Stomach (tissue), 9 donors: ENCODE measurements around the gene AK9. TPM values are rescaled to one million over a fixed set of nuclear protein-coding genes. Genes with fewer than 3 reads are reported as not detected.

Source experiments
- DNase-seq, 2 donors: peaks; one replicate each; pipeline versions ENCODE4 v3.0.0 to v3.0.0-alpha.2; 2013 to 2019
- H3K27ac ChIP-seq, 5 donors: fragments of 200-600 bp in 4 of 5; sonication (generic) in 4 of 5; one replicate each; pipeline ENCODE4 v1.5.1; 2013 to 2019; ENCODE audit warnings: mild to moderate bottlenecking in 1 of 5, moderate library complexity in 1 of 5
- H3K27me3 ChIP-seq, 3 donors: fragments of 200-600 bp; sonication (generic); one replicate each; pipeline ENCODE4 v1.5.1; 2017 to 2019; ENCODE audit warnings: mixed run types in 1 of 3
- H3K36me3 ChIP-seq, 4 donors: fragments of 200-600 bp; sonication (generic); 1 replicate in 3 of 4; 2 replicates in 1 of 4; pipeline ENCODE4 v1.5.1; 2016 to 2019
- H3K4me1 ChIP-seq, 4 donors: fragments of 200-600 bp; sonication (generic); one replicate each; pipeline ENCODE4 v1.5.1; 2016 to 2019
- H3K4me3 ChIP-seq, 4 donors: fragments of 200-600 bp; sonication (generic) in 3 of 4; one replicate each; pipeline ENCODE4 v1.5.1; 2016 to 2019; ENCODE audit warnings: mild to moderate bottlenecking in 1 of 4
- H3K9me3 ChIP-seq, 4 donors: fragments of 200-600 bp; sonication (generic); one replicate each; pipeline ENCODE4 v1.5.1; 2016 to 2019
- CTCF ChIP-seq, 7 experiments: fragments of 450-650 bp in 4 of 7; fragments of 200-600 bp in 3 of 7; sonication (generic) in 3 of 7; IDR thresholded peaks; one replicate each; pipeline ENCODE4 v1.5.1; 2016 to 2019; ENCODE audit warnings: antibody characterized with exemption in 7 of 7, control low read depth in 2 of 7, mild to moderate bottlenecking in 1 of 7
- EP300 ChIP-seq: sonication (generic); formaldehyde crosslinking; IDR thresholded peaks from one replicate; pipeline ENCODE4 v1.6.1; 2017; ENCODE audit warnings: antibody characterized with exemption
- POLR2A ChIP-seq, 4 donors: fragments of 450-650 bp; IDR thresholded peaks; one replicate each; pipeline ENCODE4 v1.6.1; 2016; ENCODE audit warnings: antibody characterized with exemption in 4 of 4, control low read depth in 2 of 4, mild to moderate bottlenecking in 1 of 4, moderate library complexity in 1 of 4
- POLR2AphosphoS5 ChIP-seq, 3 donors: sonication (generic); formaldehyde crosslinking; IDR thresholded peaks; one replicate each; pipeline ENCODE4 v1.6.1; 2016; ENCODE audit warnings: antibody characterized with exemption in 3 of 3
- WGBS, 5 donors: extraction: QIAGEN DNeasy Blood & Tissue Kit in 3 of 5; methylation state at CpG; one replicate each; pipeline versions ENCODE4 v1.1.5 to v1.1.7; 2013 to 2018; 5-methylcytosine and 5-hydroxymethylcytosine counted together
- intact Hi-C: fragments of 100-400 bp; cut with DNase I; formaldehyde crosslinking; loops from one replicate; pipeline ENCODE4 v1.15.1; 2023; ENCODE audit warnings: low total_unique reads
- polyA plus RNA-seq, 3 donors: library from polyadenylated mRNA; stranded (reverse); fragments of 200-250 nt; gene quantifications; one replicate each; pipeline ENCODE4 v1.2.3, GENCODE V29; 2013
- total RNA-seq, 5 donors: library from RNA; depleted of rRNA; stranded (reverse); fragments of >200 nt; gene quantifications; one replicate each; pipeline versions ENCODE4 v1.1.0 to v1.2.3, GENCODE V29; 2014 to 2016
- donor health status: healthy with polysubstance abuse.
- donor health status: Bipolar disorder and iron deficiency.
- donor health status: healthy.

Gene AK9
- total and polyA plus RNA-seq, 8 donors = 3.8 to 20.3 (median 9.1) TPM

GRCh38 chr6:109482905-109483734 is 207.9 kb downstream of the AK9 start, which contains the start of gene ZBTB24:
Gene ZBTB24 (minus strand): TSS chr6:109483219. CDS start chr6:109482026, 1,193 bp downstream.
- Histone ChIP-seq H3K27ac (peak within 1 kb of the TSS; percentile 81 to 92 (median 87)), H3K36me3 (peaks cover 8 to 14% (median 11%) of the 10 kb centered on the region in 4 donors), H3K4me1 (peaks cover 37 to 56% (median 46%) of the 10 kb centered on the region in 4 donors), H3K27me3 (no peaks in the 10 kb centered on the region), H3K9me3 (no peaks in the 10 kb centered on the region), H3K4me3 (peak within 1 kb of the TSS; percentile 93 to 99 (median 96))
- DNase-seq = peak; percentile 93 to 97
- 0 to 2% (median 1%) methylated on average over 8 to 90 of the region's 97 CpGs for WGBS, 5 donors
- TF ChIP-seq POLR2AphosphoS5 (IDR thresholded peaks at IDR 0.05) (peak; percentile 76 to 94 (median 91)), POLR2A (IDR thresholded peaks at IDR 0.05) (no peak)
- intact Hi-C loops = no loop called here

DNA sequence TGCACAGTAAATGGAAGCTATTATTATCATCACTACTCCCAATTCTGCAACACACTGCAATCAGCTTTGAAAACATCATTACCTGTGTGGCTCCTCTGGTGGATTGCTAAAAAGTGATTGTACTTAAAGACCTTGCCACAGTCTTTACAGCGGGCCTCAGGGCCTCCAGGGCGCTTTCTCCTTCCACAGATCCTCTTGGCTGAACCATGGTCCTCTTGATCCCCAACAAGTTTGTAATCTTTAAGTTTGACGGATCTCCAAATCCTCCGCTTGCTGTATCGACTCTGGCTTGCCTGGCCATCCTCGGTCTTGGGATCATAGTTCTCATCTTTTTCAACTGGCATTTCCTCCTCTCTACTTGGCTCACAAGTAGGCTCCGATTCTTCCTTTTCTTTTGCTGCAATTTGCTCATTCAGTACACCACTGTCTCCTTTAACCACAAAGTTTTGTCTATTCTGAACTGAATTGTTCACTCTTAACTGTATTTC is 210.0 kb downstream of the AK9 start:
- TF ChIP-seq POLR2A (IDR thresholded peaks at IDR 0.05) = no peak
- TF ChIP-seq CTCF (IDR thresholded peaks at IDR 0.05) = no peak
- no peak for TF ChIP-seq POLR2AphosphoS5 (IDR thresholded peaks at IDR 0.05)
- TF ChIP-seq EP300 = no peak
- 91 to 96% (median 93%) methylated on average over 7 of the region's 7 CpGs for WGBS, 5 donors
- intact Hi-C loops = no loop called here
- H3K4me1 ChIP-seq = peaks cover 42 to 75% (median 59%) of the 10 kb centered on the region in 4 donors
- DNase-seq = no peak
- peak overlapping the region in 2 of 4 donors; percentile 93 to 99 for H3K4me3 ChIP-seq
- H3K36me3 ChIP-seq = peaks cover 13 to 31% (median 24%) of the 10 kb centered on the region in 4 donors
- H3K27me3 ChIP-seq = no peaks in the 10 kb centered on the region
- H3K27ac ChIP-seq = no peak overlapping the region
- no peaks in the 10 kb centered on the region for H3K9me3 ChIP-seq

DNA sequence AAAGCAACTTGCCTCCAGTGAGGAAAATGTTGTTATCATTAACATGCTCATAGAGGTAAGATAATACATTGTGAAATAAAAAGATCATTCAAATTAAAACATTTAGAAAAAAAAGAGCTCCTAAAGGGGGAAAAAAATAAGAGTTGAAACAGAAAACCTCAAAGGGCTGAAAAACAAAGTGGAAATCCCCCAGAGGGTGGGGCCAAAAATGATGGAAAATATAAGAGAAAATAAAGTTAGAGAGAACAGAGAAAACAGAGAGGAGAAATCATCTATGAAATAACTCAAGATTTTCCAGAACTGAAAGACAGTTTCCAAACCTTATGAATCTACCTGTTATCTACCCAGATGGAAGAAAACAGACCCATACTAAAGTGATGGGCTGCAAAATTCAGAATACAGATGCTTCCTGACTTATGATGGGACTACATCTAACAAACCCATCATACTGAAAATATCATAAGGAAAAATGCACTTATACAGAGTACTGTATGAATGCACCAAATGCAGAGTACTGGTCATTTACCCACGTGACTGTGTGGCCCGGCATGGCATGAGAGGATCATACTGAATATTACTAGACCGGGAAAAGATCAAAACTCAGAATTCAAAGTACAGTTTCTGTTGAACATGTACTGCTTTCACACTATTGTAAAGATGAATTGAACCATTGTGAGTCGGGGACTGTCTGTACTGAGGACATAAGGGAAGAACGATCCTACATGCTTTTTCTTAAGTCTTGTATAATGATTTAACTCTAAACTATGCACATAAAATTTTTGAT is 212.0 kb downstream of the AK9 start:
- WGBS, 5 donors = 72 to 84% (median 77%) methylated on average over 5 of the region's 5 CpGs

DNA sequence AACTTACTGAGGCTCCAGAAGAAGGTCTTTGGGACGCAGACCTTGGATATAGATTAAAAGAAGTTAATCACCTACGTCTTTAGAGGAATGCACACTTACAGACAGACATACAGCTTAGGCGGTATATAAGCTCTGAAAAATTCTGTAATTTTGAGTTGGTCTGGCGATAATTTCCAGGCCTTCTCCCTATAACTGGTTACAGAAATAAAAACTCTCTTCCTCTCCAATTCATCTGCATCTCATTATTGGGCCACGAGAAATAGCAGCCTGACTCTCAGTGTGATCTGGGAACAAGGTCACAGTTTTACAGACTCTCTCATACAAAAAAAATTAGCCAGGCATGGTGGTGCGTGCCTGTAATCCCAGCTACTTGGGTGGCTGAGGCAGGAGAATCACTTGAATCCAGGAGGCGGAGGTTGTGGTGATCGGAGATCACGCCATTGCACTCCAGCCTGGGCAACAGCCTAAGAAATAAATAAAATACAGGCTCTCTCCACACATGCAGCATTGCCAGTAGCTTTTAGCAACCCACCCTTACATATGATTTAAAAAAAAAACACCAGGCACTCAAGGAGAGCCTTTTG is 212.7 kb downstream of the AK9 start:
- Histone ChIP-seq H3K4me3 (peak overlapping the region in 2 of 4 donors; percentile 1 to 2), H3K9me3 (no peaks in the 10 kb centered on the region), H3K27me3 (no peaks in the 10 kb centered on the region), H3K27ac (no peak overlapping the region), H3K4me1 (peaks cover 44 to 74% (median 58%) of the 10 kb centered on the region in 4 donors), H3K36me3 (peaks cover 28 to 58% (median 51%) of the 10 kb centered on the region in 4 donors)
- DNase-seq = no peak
- intact Hi-C loops = no loop called here
- TF ChIP-seq CTCF (IDR thresholded peaks at IDR 0.05) (no peak), EP300 (no peak), POLR2AphosphoS5 (IDR thresholded peaks at IDR 0.05) (no peak), POLR2A (IDR thresholded peaks at IDR 0.05) (no peak)
- 78 to 87% (median 84%) methylated on average over 9 of the region's 9 CpGs for WGBS, 5 donors

More for the DNA sequence above, 212.0 kb downstream of the AK9 start:
- Histone ChIP-seq H3K27me3 (no peaks in the 10 kb centered on the region), H3K4me3 (peak overlapping the region in 3 of 4 donors; percentile 1 to 93 (median 2)), H3K27ac (no peak overlapping the region), H3K9me3 (no peaks in the 10 kb centered on the region), H3K36me3 (peaks cover 22 to 51% (median 44%) of the 10 kb centered on the region in 4 donors), H3K4me1 (peaks cover 44 to 80% (median 61%) of the 10 kb centered on the region in 4 donors)
- intact Hi-C loops = no loop called here
- TF ChIP-seq CTCF (IDR thresholded peaks at IDR 0.05) = no peak
- no peak for TF ChIP-seq EP300
- no peak for TF ChIP-seq POLR2A (IDR thresholded peaks at IDR 0.05)
- no peak for TF ChIP-seq POLR2AphosphoS5 (IDR thresholded peaks at IDR 0.05)
- no peak for DNase-seq
